GM20431 (cell line): ENCODE measurements around the gene ANAPC2.

ENCODE experiments used
- in situ Hi-C: fragments of 300-500 bp; cut with MseI, MboI; formaldehyde crosslinking; loops from one replicate; pipeline ENCODE4 v1.15.0; 2020; ENCODE audit warnings: low sequenced_read_pairs; ENCODE audit not compliant: unreplicated experiment

ANAPC2 gene

GRCh38 chr9:137152844-137153405, 35.4 kb downstream of the ANAPC2 start:
- in situ Hi-C loops, result no loop called here

DNA sequence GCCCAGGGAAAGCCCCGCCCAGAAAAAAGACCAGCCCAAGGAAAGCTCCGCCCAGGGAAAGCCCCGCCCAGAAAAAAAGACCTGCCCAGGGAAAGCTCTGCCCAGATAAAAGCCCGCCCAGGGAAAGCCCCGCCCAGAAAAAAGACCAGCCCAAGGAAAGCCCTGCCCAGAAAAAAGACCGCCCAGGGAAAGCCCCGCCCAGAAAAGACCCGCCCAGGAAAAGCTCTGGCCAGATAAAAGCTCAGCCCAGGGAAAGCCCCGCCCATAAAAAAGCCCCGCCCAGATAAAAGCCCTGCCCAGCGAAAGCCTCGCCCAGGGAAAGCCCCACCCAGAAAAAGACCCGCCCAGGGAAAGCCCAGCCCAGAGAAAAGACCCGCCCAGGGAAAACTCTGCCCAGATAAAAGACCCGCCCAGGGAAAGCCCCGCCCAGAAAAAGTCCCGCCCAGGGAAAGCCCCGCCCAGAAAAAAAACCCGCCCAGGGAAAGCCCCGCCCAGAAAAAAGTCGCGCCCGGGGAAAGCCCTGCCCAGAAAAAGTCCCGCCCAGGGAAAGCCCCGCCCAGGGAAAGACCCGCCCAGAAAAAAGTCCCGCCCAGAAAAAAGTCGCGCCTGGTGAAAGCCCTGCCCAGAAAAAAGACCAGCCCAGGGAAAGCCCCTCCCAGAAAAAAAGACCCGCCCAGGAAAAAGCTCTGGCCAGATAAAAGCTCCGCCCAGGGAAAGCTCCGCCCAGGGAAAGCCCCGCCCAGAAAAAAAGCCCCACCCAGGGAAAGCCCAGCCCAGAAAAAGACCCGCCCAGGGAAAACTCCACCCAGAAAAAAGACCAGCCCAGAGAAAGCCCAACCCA, 37.5 kb downstream of the ANAPC2 start:
- in situ Hi-C loops, result no loop called here

GRCh38 chr9:137149942-137150616, 38.3 kb downstream of the ANAPC2 start:
- in situ Hi-C loops, result no loop called here

- in situ Hi-C loops, result no loop called here
These were observed 39.0 kb downstream of the ANAPC2 start for GRCh38 chr9:137149363-137149762.

- in situ Hi-C loops, result no loop called here
These were observed 39.7 kb downstream of the ANAPC2 start for GRCh38 chr9:137148661-137149060.

DNA sequence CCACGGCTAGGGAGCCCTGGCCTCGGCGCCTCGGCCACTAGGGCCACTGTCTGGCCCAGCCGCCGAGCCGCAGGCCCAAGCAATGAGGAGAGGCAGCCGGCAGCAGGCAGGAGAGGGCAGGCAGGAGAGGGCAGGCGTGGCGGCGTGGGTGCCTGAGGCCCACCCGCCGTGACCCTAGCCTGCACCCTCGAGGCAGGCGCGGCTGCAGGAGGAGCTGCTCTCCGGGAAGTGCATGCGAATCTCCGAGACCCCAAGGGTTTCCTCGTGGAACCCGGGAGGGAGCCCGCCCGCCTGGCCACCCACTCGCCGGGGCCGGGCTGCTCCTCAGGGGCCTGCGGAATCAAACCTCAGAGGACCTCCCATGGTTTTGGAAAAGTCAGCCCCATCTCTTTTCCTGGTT, 40.1 kb downstream of the ANAPC2 start:
- in situ Hi-C loops, result no loop called here

DNA sequence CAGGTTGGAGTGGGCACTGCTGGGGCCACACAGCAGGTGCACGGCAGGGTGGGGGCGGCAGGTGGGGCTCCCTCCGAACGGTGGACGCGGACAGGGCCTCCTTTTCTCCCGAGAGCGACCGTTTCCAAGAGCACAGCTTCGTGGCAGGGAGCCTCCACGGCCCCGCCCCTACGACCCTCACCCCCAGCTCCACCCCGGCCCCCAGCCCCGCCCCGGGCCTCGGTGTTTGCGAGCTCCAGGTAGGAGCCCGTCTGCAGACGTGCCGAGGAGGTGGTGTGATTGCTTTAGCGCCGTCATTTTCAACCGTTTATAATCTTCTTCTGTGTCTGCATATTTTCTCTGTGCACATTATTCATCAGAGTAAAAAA, 40.6 kb downstream of the ANAPC2 start:
- in situ Hi-C loops, result no loop called here

GRCh38 chr9:137147091-137147792, 41.1 kb downstream of the ANAPC2 start:
- in situ Hi-C loops, result no loop called here

- in situ Hi-C loops, result no loop called here
These were observed 41.8 kb downstream of the ANAPC2 start for GRCh38 chr9:137146527-137146918.

- in situ Hi-C loops, result no loop called here
These were observed 42.4 kb downstream of the ANAPC2 start for GRCh38 chr9:137145731-137146526.

DNA sequence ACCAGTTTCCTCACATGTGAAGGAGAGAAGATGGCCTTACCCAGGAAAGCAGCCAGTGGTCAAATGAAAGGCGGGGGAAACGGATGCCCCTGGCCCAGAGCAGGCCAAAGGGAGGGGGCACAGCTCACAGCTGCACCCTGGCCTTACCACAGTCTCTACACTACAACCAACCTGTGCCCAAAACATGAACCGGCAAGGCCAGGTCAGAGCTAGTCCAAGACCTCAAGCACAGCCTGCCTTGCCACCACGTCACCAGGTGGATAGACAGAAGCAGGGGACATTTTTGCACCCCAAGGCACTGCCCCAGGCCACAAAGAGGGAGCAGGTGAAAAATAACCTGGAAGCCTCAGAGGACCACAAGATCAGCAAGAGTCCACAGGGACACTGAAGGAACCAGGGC, 44.9 kb downstream of the ANAPC2 start:
- in situ Hi-C loops, result no loop called here

DNA sequence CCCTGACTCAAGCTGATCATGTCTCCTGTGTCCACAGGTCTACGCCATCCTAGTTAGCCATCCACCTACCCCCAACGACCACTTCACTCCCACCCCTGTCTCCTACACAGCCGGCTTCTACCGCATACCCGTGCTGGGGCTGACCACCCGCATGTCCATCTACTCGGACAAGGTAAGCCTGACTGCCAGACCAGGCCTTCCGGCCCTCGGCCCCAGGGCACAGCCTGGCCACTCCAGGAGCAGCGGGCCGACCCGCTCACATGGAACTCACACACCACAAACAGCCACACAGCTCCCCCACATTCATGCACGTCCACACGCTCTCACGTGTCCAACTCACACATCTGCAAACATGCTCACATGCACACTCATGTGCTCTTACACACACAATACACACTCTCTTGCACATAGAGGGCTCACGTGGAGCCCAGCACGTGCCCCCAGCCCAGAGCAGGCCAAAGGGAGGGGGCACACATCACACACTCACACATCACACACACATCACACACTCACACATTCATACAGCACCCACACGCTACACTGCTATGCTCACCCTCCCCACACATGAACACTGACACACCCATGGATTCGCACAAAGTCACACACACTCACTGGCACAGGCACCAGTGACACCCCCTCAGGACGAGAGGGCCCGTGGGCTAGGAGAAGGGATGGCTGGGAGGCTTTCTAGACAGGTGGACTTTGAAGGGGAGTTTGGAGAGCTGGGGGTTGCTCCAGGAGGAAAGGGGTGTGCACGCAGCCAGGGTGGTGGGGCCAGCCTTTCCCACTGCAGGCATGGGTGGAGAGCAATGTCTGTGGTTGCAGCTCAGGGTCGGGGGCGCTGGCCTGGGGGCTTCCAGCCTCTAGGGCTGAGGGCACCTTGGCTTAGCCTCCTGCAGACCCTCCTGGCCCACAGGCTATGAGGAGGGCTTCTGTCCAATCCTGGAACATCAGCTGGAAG, 46.1 kb downstream of the ANAPC2 start:
- in situ Hi-C loops, result no loop called here

DNA sequence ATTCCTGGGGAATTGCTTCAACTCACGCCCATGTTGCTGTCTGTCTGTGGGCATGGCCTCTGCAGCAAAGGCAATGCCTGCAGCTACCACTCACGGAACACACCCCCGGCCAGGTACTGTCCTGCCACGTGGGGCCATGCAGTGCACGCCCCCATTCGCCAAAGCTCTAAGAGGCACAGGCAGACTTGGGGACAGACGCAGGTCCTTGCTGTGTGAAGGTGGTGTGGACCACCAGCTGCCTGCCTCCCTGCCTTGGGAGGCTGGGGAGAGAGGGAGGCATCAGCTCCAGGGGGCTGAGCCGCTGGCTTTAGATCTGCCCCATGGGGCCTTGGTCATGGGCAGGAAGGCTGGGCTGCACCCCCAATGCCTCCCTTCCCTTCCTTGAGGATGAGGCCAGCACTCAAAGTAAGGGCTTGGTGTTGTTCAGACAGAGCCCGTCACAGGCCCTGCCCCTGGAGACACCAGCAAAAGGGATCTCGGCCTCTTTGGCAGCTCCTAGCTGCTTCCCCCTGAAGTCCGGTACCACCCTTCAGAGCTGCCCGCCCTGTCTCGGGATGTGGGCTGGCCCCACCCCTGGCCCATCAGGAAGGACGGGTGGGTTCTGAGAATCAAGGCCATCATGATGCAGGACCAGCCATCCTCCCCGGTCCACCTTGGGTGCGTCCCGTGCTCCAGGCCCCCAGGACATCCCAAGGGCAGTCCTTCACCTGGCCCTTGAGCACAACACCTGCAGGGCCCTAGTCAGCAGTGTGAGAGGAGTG, 47.1 kb downstream of the ANAPC2 start:
- in situ Hi-C loops, result no loop called here

- in situ Hi-C loops, result no loop called here
These were observed 48.0 kb downstream of the ANAPC2 start for GRCh38 chr9:137140151-137141012.

- in situ Hi-C loops, result no loop called here
These were observed 48.8 kb downstream of the ANAPC2 start for GRCh38 chr9:137139468-137140150.

GRCh38 chr9:137138722-137139467, 49.5 kb downstream of the ANAPC2 start, which contains the start of gene GRIN1:
Gene GRIN1 (plus strand): TSS chr9:137139154. CDS start chr9:137139487, 333 bp downstream.
- in situ Hi-C loops, result no loop called here
